Measurements from ENCODE around the gene CDCA3.
"Not testable (repeated sequence)": the region's sequence is repeated elsewhere in the genome, so short reads cannot be mapped to it uniquely, and the experiment has no call there.

GRCh38 chr12:6888794-6889193 lies 37.7 kb upstream of the CDCA3 start:
- TF ChIP-seq CTCF (conservative IDR thresholded peaks at IDR 0.05; ENCODE audit: low read depth in 2 of 2); CREB1 (CRISPR knock-in tag; IDR thresholded peaks at IDR 0.05; ENCODE audit: low read depth); REST (IDR thresholded peaks at IDR 0.05; ENCODE audit: unreplicated experiment); EZH2phosphoT487 (IDR thresholded peaks at IDR 0.05; ENCODE audit: unreplicated experiment); POLR2AphosphoS5 (IDR thresholded peaks at IDR 0.05; ENCODE audit: low read depth); EZH2 (IDR thresholded peaks at IDR 0.05; ENCODE audit: low read depth, unreplicated experiment); NANOG (IDR thresholded peaks at IDR 0.05; ENCODE audit: borderline replicate concordance); ZNF331 (CRISPR knock-in tag; IDR thresholded peaks at IDR 0.05; ENCODE audit: low read depth); JUNB (IDR thresholded peaks at IDR 0.05; ENCODE audit: unreplicated experiment); ETS1 (IDR thresholded peaks at IDR 0.05); ZNF462 (CRISPR knock-in tag; IDR thresholded peaks at IDR 0.05); STAT1 (IDR thresholded peaks at IDR 0.05; ENCODE audit: unreplicated experiment): not testable (repeated sequence)

Data from GM23338 (cell line).